Omental fat pad (tissue), 4 donors: ENCODE data around the gene SLC5A12. TPM values are rescaled to one million over a fixed set of nuclear protein-coding genes. Genes with fewer than 3 reads are reported as not detected.

ENCODE experiments used
- ATAC-seq: fragments of 150-250 bp; one replicate; pipeline ENCODE4 v1.9.1; 2016; ENCODE audit warnings: mild to moderate bottlenecking, moderate library complexity; ENCODE audit not compliant: low FRiP score
- DNase-seq: peaks from one replicate; pipeline ENCODE4 v3.0.0-alpha.2; 2019; ENCODE audit warnings: low spot score
- CTCF ChIP-seq, 3 donors: fragments of 450-650 bp; IDR thresholded peaks; one replicate each; pipeline ENCODE4 v1.5.1; 2016 to 2017; ENCODE audit warnings: antibody characterized with exemption in 3 of 3, mild to moderate bottlenecking in 3 of 3, moderate library complexity in 2 of 3
- total RNA-seq, 4 donors: library from RNA; depleted of rRNA; stranded (reverse); fragments of >200 nt; gene quantifications; one replicate each; pipeline ENCODE4 v1.1.0, GENCODE V29; 2016

SLC5A12 gene
- total RNA-seq, 4 donors from 2014 or later: not detected

GRCh38 chr11:26742966-26743365, 21.1 kb upstream of the SLC5A12 start:
- DNase-seq (no peak), ATAC-seq (no peak)
- TF ChIP-seq CTCF (IDR thresholded peaks at IDR 0.05): no peak

DNA sequence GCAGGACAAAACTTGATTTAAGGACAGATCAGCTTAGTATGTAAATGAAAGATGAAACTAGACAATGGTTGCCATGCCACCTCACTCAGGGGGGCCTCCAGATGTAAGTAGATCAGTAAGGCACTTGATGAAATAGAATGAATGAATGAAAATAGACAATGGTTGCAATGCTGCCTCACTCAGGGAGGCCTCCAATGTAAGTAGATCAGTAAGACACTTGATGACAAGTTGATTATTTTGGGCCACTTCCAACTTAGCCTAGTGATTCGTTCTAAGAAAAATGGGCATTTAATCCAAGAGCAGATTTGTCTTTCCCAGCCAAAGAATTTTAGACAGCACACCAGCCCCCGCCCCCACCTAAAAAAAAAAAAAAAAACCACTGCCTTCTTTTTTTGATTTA, 19.2 kb upstream of the SLC5A12 start:
- DNase-seq (no peak), ATAC-seq (no peak)
- TF ChIP-seq CTCF (IDR thresholded peaks at IDR 0.05): no peak

DNA sequence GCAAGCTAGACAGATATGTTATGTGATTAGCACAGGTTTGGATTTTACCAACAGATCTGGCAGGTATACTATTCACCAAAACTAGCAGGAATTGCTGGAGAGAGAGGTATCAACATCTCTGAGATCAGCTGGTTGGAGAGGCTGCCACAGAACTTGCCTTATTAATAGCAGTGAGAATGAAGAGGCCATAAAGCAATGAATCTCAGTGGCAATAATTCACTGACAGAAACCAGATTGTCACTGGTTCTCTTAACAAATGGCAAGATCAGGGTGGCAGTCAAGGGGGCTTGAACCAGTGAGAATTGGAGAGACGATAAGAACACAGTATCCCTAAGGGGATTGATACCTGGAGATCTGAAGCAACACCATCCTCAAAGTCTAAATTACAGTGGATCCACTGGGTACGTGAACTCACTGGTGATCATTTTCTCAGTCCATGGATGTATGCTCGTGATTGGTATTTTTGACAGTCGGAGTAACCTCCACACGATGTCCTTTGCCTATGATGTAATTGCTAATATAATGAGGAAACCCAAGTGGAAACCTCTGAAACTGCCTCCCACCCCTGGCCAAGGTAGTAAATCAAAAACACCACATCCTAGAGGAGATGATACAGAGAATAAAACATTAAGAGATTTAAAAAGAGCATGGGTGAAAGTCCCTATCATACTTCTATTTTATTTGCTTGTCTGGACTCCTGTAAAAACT, 17.7 kb upstream of the SLC5A12 start:
- no peak for DNase-seq
- ATAC-seq: no peak
- no peak for TF ChIP-seq CTCF (IDR thresholded peaks at IDR 0.05)

DNA sequence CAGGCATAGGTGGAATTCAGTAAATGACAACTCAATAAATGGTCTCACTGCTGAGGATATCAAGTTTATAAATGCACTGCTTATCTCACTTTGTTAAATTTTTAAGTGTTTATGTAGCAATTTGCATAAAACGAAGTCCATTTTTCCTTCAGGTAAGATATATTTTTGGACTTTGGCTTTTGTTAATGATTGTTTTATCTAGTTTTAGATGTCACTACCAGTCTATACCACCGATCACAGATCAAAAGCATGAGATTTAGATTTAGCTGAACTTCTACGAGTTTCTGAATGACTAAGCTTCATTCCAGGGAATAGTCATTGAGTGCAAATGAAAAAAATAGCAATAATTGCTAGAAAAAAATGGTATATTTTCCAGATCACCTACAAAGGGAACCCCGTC, 12.8 kb upstream of the SLC5A12 start:
- no peak for TF ChIP-seq CTCF (IDR thresholded peaks at IDR 0.05)
- ATAC-seq (no peak), DNase-seq (no peak)

- ATAC-seq: no peak
- TF ChIP-seq CTCF (IDR thresholded peaks at IDR 0.05): no peak
- no peak for DNase-seq
Observed at GRCh38 chr11:26731084-26731456, 9.2 kb upstream of the SLC5A12 start.

DNA sequence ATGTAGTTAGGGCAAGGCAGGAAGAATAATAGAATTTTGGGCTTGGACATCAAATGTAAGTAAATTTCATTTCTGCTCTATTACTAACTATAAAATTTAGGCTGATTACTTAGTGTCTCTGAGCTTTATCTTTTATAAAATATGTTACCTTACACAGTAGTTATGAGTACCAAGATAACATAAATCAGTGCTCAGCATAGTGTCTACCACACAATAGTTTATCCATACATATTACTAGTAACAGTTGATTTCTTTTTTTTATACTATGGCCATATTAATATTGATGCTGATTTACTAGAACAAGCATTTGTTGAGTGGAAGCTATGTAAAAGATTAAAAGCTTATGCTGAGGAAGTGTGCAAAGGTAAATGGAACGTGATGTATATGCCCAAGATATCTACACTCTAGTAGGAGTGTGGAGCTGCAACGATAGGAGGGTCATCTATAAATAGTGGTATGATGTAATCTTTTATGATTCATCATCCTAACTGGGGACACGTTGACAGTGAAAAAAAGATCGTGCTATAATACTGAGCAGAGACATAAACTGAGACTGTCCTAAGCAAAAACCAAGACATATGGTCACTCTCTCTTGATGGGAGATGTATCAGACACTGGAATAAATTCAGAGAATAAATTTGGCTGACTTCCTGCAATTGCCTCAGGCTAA, 8.7 kb upstream of the SLC5A12 start:
- DNase-seq: no peak
- ATAC-seq: no peak

More for the DNA sequence above, 8.7 kb upstream of the SLC5A12 start:
- no peak for TF ChIP-seq CTCF (IDR thresholded peaks at IDR 0.05)
